K562 (cell line): ENCODE results near the gene ATP6V1F. TPM values are rescaled to one million over a fixed set of nuclear protein-coding genes. Genes with fewer than 3 reads are reported as not detected.

Source experiments
- CCNT2 ChIP-seq: IDR thresholded peaks from 2 replicates; pipeline ENCODE4 v1.6.1; 2011; ENCODE audit warnings: borderline replicate concordance, low read depth, mild to moderate bottlenecking, moderate library complexity, mixed read lengths, low read length; ENCODE audit not compliant: insufficient read length; ENCODE audit errors: extremely low read depth
- CTBP1 ChIP-seq: fragments of 450-650 bp; IDR thresholded peaks from 2 replicates; pipeline ENCODE4 v1.6.1; 2016; ENCODE audit warnings: borderline replicate concordance
- DMBX1 ChIP-seq: fragments of 250-450 bp; sonication (Bioruptor Pico); IDR thresholded peaks from 2 replicates; pipeline ENCODE4 v1.8.0; 2022; ENCODE audit warnings: inconsistent platforms, mild to moderate bottlenecking, moderate library complexity, borderline replicate concordance
- ELK3 ChIP-seq: fragments of 450-650 bp; formaldehyde crosslinking; IDR thresholded peaks from 2 replicates; pipeline ENCODE4 v1.4.0; 2020; ENCODE audit warnings: mild to moderate bottlenecking
- ESRRB ChIP-seq: fragments of 250-450 bp; sonication (Bioruptor Pico); IDR thresholded peaks from 2 replicates; pipeline ENCODE4 v1.5.0; 2020; ENCODE audit warnings: mild to moderate bottlenecking, moderate library complexity, borderline replicate concordance
- FOXP4 ChIP-seq: sonication (generic); formaldehyde crosslinking; IDR thresholded peaks from 2 replicates; pipeline ENCODE4 v1.8.0; 2022; ENCODE audit warnings: mild to moderate bottlenecking, missing genetic modification reagents, borderline replicate concordance
- HMG20B ChIP-seq: fragments of 250-450 bp; sonication (Bioruptor Pico); IDR thresholded peaks from 2 replicates; pipeline ENCODE4 v1.5.0; 2021; ENCODE audit warnings: mild to moderate bottlenecking
- JUNB ChIP-seq: fragments of 450-650 bp; formaldehyde crosslinking; conservative IDR thresholded peaks from 2 replicates; pipeline ENCODE4 v1.4.0; 2020; ENCODE audit warnings: mild to moderate bottlenecking
- KLF13 ChIP-seq: fragments of 450-650 bp; IDR thresholded peaks from 2 replicates; pipeline ENCODE4 v1.6.1; 2016; ENCODE audit warnings: missing genetic modification characterization, low read depth, mild to moderate bottlenecking, missing compliant biosample characterization, moderate library complexity, borderline replicate concordance
- MYNN ChIP-seq, 2 experiments: sonication (generic); formaldehyde crosslinking in 1 of 2; IDR thresholded peaks; 2 replicates each; pipeline versions ENCODE4 v1.5.0 to v1.6.1; 2016 to 2020; ENCODE audit warnings: antibody characterized with exemption in 1 of 2, missing genetic modification reagents in 1 of 2
- NR0B1 ChIP-seq: fragments of 450-650 bp; IDR thresholded peaks from one replicate; pipeline ENCODE4 v1.6.1; 2018; ENCODE audit warnings: mild to moderate bottlenecking, moderate library complexity; ENCODE audit not compliant: partially characterized antibody
- PHF20 ChIP-seq: fragments of 450-650 bp; IDR thresholded peaks from 2 replicates; pipeline ENCODE4 v1.6.1; 2018; ENCODE audit not compliant: partially characterized antibody
- POLR2H ChIP-seq: IDR thresholded peaks from 2 replicates; pipeline ENCODE4 v1.6.1; 2016; ENCODE audit warnings: missing genetic modification characterization, low read depth, mild to moderate bottlenecking, control low read depth, missing compliant biosample characterization, moderate library complexity
- TOE1 ChIP-seq, 2 experiments: fragments of 450-650 bp in 1 of 2; sonication (generic) in 1 of 2; formaldehyde crosslinking in 1 of 2; IDR thresholded peaks; 2 replicates each; pipeline versions ENCODE4 v1.7.1 to v1.8.0; 2016 to 2022; ENCODE audit warnings: borderline replicate concordance in 2 of 2, mild to moderate bottlenecking in 2 of 2, antibody characterized with exemption in 1 of 2, inconsistent platforms in 1 of 2, low read depth in 1 of 2, missing genetic modification reagents in 1 of 2, moderate library complexity in 1 of 2
- YY1 ChIP-seq, 3 experiments: IDR thresholded peaks; 2 replicates each; pipeline ENCODE4 v1.6.1; 2011; ENCODE audit warnings: low read length in 2 of 3, mild to moderate bottlenecking in 2 of 3, moderate library complexity in 2 of 3, borderline replicate concordance in 1 of 3, control low read depth in 1 of 3, low read depth in 1 of 3; ENCODE audit not compliant: insufficient read depth in 3 of 3, insufficient replicate concordance in 2 of 3, control insufficient read depth in 1 of 3, insufficient read length in 1 of 3; ENCODE audit errors: extremely low read depth in 1 of 3
- ZBTB17 ChIP-seq: fragments of 450-650 bp; formaldehyde crosslinking; IDR thresholded peaks from 2 replicates; pipeline ENCODE4 v1.4.0; 2020; ENCODE audit warnings: mild to moderate bottlenecking
- ZNF436 ChIP-seq: fragments of 250-450, 450-650 bp; sonication (Bioruptor Pico); formaldehyde crosslinking; IDR thresholded peaks from 2 replicates; pipeline ENCODE4 v1.7.0; 2020; ENCODE audit warnings: mild to moderate bottlenecking
- polyA plus RNA-seq, 8 experiments: library from polyadenylated mRNA; depleted of rRNA in 4 of 8; stranded (reverse) in 5 of 8; unstranded in 3 of 8; fragments of >200 nt; fragmentation: Nextera tagmentation in 2 of 8; fragmentation: Illumina TruSeq in 1 of 8; extraction: Ambion mirVana in 2 of 8; extraction: Trizol in 1 of 8; gene quantifications; 2 replicates each; pipeline versions ENCODE4 v1.2.1 to v1.2.3, GENCODE V29; 2011 to 2014; ENCODE audit warnings: inconsistent platforms in 1 of 8, missing spikeins in 1 of 8
- total RNA-seq, 7 experiments: library from RNA; depleted of rRNA in 6 of 7; stranded (reverse); fragments of >200 nt in 6 of 7; fragmentation: Illumina TruSeq in 2 of 7; extraction: Trizol in 2 of 7; gene quantifications; 2 replicates each; pipeline versions ENCODE4 v1.2.1 to v1.2.3, GENCODE V29; 2011 to 2021; ENCODE audit warnings: low replicate concordance in 1 of 7
- TF ChIP-seq, protein P1 (sequence below), 2 experiments: IDR thresholded peaks; 2 replicates each; pipeline ENCODE4 v1.6.1; 2012; ENCODE audit warnings: improper control_type of control experiment in 2 of 2, low read depth in 2 of 2, low read length in 2 of 2, borderline replicate concordance in 1 of 2

ATP6V1F gene
- total and polyA plus RNA-seq, 9 of the 15 experiments (the other 6 are each of a cell fraction or from before 2014, with no cell fraction given) = 206 to 1,123 (median 542) TPM

GRCh38 chr7:128904381-128905197 is 41.9 kb downstream of the ATP6V1F start (continued):
- TF ChIP-seq, protein P1, sequence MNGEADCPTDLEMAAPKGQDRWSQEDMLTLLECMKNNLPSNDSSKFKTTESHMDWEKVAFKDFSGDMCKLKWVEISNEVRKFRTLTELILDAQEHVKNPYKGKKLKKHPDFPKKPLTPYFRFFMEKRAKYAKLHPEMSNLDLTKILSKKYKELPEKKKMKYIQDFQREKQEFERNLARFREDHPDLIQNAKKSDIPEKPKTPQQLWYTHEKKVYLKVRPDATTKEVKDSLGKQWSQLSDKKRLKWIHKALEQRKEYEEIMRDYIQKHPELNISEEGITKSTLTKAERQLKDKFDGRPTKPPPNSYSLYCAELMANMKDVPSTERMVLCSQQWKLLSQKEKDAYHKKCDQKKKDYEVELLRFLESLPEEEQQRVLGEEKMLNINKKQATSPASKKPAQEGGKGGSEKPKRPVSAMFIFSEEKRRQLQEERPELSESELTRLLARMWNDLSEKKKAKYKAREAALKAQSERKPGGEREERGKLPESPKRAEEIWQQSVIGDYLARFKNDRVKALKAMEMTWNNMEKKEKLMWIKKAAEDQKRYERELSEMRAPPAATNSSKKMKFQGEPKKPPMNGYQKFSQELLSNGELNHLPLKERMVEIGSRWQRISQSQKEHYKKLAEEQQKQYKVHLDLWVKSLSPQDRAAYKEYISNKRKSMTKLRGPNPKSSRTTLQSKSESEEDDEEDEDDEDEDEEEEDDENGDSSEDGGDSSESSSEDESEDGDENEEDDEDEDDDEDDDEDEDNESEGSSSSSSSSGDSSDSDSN (IDR thresholded peaks at IDR 0.05; ENCODE audit: borderline replicate concordance in 1 of 2, low read depth in 2 of 2, low read length in 2 of 2) = no peak
- TF ChIP-seq ESRRB (CRISPR knock-in tag) (no peak), ZNF436 (CRISPR knock-in tag) (no peak), NR0B1 (no peak), POLR2H (tag) (no peak), ELK3 (CRISPR knock-in tag) (no peak), PHF20 (no peak), FOXP4 (CRISPR knock-in tag) (no peak), MYNN (IDR thresholded peaks at IDR 0.05) (no peak), MYNN (CRISPR knock-in tag; IDR thresholded peaks at IDR 0.05) (no peak), HMG20B (CRISPR knock-in tag) (no peak), ZBTB17 (CRISPR knock-in tag) (no peak), CCNT2 (no peak), TOE1 (IDR thresholded peaks at IDR 0.05; ENCODE audit: borderline replicate concordance) (peak; percentile 80; the same call in 1 of the 2 replicates), TOE1 (CRISPR knock-in tag; IDR thresholded peaks at IDR 0.05; ENCODE audit: borderline replicate concordance, low read depth) (no peak), DMBX1 (CRISPR knock-in tag) (no peak), KLF13 (no peak), CTBP1 (no peak), JUNB (CRISPR knock-in tag) (no peak), YY1 (IDR thresholded peaks at IDR 0.05; ENCODE audit: borderline replicate concordance in 1 of 3, control insufficient read depth in 1 of 3, extremely low read depth in 1 of 3, insufficient read depth in 3 of 3, insufficient read length in 1 of 3, insufficient replicate concordance in 2 of 3, low read depth in 1 of 3, low read length in 2 of 3) (peak in 1 of 3 experiments; percentile 17)
